Peyer's patch (tissue), 4 donors: ENCODE results near the gene ZXDC.

Experiments used
- POLR2A ChIP-seq, 2 donors: fragments of 450-650 bp; IDR thresholded peaks; one replicate each; pipeline ENCODE4 v1.5.1; 2017; ENCODE audit warnings: antibody characterized with exemption in 2 of 2, mild to moderate bottlenecking in 2 of 2, moderate library complexity in 2 of 2
- TF ChIP-seq, protein P1 (sequence below), 6 experiments: fragments of 450-650 bp in 4 of 6; fragments of 200-600 bp in 2 of 6; sonication (generic) in 1 of 6; IDR thresholded peaks; one replicate each; pipeline ENCODE4 v1.5.1; 2017 to 2019; ENCODE audit warnings: antibody characterized with exemption in 6 of 6, mild to moderate bottlenecking in 3 of 6, moderate library complexity in 1 of 6

DNA sequence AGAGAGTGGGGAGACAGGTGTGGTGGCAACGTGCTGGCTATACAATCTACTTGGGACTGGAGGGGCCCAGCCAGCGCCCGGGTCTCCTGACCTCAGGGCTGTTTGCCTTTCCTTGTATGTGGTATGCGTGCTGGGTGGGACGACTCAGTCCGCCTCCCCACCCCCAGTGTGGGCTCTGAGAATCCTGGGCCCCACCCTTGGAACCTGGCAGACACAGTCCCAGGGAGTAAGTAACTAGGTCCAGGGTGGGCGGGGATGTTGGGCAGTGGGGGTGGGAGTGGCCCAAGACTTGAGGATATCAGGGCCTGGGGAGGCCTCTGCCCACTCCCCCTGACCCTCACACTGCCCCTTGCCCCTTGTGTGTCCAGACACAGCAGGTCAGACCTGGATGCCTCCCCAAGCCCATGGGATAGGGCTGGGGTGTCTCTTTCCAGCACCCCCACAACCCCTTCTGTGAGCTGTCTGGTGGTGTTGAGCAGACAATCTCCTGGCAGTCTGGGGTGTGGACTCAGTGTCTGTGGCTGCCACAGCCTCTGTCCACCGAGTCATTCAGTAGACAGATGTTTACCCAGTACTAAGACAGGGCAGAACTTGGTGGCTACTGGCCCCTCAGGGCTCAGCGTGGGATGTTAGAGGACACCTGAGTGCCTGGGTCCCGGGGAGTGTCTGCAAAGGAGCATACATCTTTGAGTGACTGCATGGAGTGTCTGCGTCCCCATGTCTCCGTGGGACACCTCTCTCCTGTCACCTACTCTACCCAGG, 49.6 kb upstream of the ZXDC start:
- no peak for TF ChIP-seq POLR2A (IDR thresholded peaks at IDR 0.05)
- TF ChIP-seq, protein P1, sequence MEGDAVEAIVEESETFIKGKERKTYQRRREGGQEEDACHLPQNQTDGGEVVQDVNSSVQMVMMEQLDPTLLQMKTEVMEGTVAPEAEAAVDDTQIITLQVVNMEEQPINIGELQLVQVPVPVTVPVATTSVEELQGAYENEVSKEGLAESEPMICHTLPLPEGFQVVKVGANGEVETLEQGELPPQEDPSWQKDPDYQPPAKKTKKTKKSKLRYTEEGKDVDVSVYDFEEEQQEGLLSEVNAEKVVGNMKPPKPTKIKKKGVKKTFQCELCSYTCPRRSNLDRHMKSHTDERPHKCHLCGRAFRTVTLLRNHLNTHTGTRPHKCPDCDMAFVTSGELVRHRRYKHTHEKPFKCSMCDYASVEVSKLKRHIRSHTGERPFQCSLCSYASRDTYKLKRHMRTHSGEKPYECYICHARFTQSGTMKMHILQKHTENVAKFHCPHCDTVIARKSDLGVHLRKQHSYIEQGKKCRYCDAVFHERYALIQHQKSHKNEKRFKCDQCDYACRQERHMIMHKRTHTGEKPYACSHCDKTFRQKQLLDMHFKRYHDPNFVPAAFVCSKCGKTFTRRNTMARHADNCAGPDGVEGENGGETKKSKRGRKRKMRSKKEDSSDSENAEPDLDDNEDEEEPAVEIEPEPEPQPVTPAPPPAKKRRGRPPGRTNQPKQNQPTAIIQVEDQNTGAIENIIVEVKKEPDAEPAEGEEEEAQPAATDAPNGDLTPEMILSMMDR (IDR thresholded peaks at IDR 0.05), result no peak
